H9 (cell line): ENCODE data around the gene NUDT21. TPM values are rescaled to one million over a fixed set of nuclear protein-coding genes. Genes with fewer than 3 reads are reported as not detected.
A peak's percentile ranks its signal among the peaks of the same experiment; 100 is the strongest.

Experiments
- DNase-seq: peaks from one replicate; pipeline ENCODE4 v3.0.0-alpha.2; 2017
- H2AFZ ChIP-seq: one replicate; pipeline ENCODE4 v1.6.1; 2013; ENCODE audit warnings: mild to moderate bottlenecking, low read length, control low read depth, moderate library complexity
- H2AK5ac ChIP-seq: 2 replicates; pipeline ENCODE4 v1.6.1; 2013; ENCODE audit warnings: low read length, control low read depth, mixed read lengths; ENCODE audit not compliant: insufficient read length
- H2BK120ac ChIP-seq: one replicate; pipeline ENCODE4 v1.6.1; 2013; ENCODE audit warnings: low read depth, mild to moderate bottlenecking, low read length, control low read depth, inconsistent platforms; ENCODE audit not compliant: poor library complexity, severe bottlenecking
- H2BK12ac ChIP-seq: 2 replicates; pipeline ENCODE4 v1.6.1; 2013; ENCODE audit warnings: low read length, control low read depth, mixed read lengths, low read depth; ENCODE audit not compliant: insufficient read length
- H2BK15ac ChIP-seq: 2 replicates; pipeline ENCODE4 v1.6.1; 2013; ENCODE audit warnings: low read depth, low read length, control low read depth
- H2BK20ac ChIP-seq: one replicate; pipeline ENCODE4 v1.6.1; 2013; ENCODE audit warnings: low read depth, mild to moderate bottlenecking, low read length, control low read depth, inconsistent platforms; ENCODE audit not compliant: poor library complexity, severe bottlenecking
- H2BK5ac ChIP-seq: 2 replicates; pipeline ENCODE4 v1.6.1; 2013; ENCODE audit warnings: low read length, control low read depth, mixed read lengths; ENCODE audit not compliant: insufficient read length
- H3K14ac ChIP-seq: 2 replicates; pipeline ENCODE4 v1.6.1; 2013; ENCODE audit warnings: low read length, control low read depth; ENCODE audit not compliant: insufficient read depth
- H3K18ac ChIP-seq: 2 replicates; pipeline ENCODE4 v1.6.1; 2013; ENCODE audit warnings: low read depth, mild to moderate bottlenecking, mixed read lengths, low read length, control low read depth; ENCODE audit not compliant: insufficient read length
- H3K23ac ChIP-seq: 2 replicates; pipeline ENCODE4 v1.6.1; 2013; ENCODE audit warnings: low read length, control low read depth, mixed read lengths, low read depth; ENCODE audit not compliant: insufficient read length
- H3K23me2 ChIP-seq: 2 replicates; pipeline ENCODE4 v1.6.1; 2013; ENCODE audit warnings: low read depth, mild to moderate bottlenecking, mixed read lengths, low read length, control low read depth; ENCODE audit not compliant: insufficient read length, poor library complexity, severe bottlenecking
- H3K27ac ChIP-seq: 2 replicates; pipeline ENCODE4 v1.5.1; 2013; ENCODE audit warnings: low read length, control low read depth, mixed read lengths, low read depth; ENCODE audit not compliant: insufficient read length
- H3K27me3 ChIP-seq: 2 replicates; pipeline ENCODE4 v1.6.1; 2013; ENCODE audit warnings: low read length, control low read depth, inconsistent platforms; ENCODE audit not compliant: insufficient read depth
- H3K4ac ChIP-seq: 2 replicates; pipeline ENCODE4 v1.6.1; 2013; ENCODE audit warnings: low read depth, mild to moderate bottlenecking, control low read depth, inconsistent platforms, low read length, moderate library complexity
- H3K4me1 ChIP-seq: 2 replicates; pipeline ENCODE4 v1.6.1; 2013; ENCODE audit warnings: low read length, control low read depth, inconsistent platforms; ENCODE audit not compliant: insufficient read depth
- H3K4me2 ChIP-seq: 2 replicates; pipeline ENCODE4 v1.6.1; 2013; ENCODE audit warnings: low read length, control low read depth, mixed read lengths; ENCODE audit not compliant: insufficient read length, insufficient read depth
- H3K56ac ChIP-seq: 2 replicates; pipeline ENCODE4 v1.6.1; 2013; ENCODE audit warnings: low read depth, mild to moderate bottlenecking, mixed read lengths, low read length, control low read depth; ENCODE audit not compliant: insufficient read length
- H3K79me1 ChIP-seq: 2 replicates; pipeline ENCODE4 v1.6.1; 2013; ENCODE audit warnings: low read depth, mild to moderate bottlenecking, moderate library complexity, low read length, control low read depth, inconsistent platforms; ENCODE audit not compliant: insufficient read depth, poor library complexity, severe bottlenecking
- H3K79me2 ChIP-seq: 2 replicates; pipeline ENCODE4 v1.6.1; 2013; ENCODE audit warnings: low read length, control low read depth, inconsistent platforms; ENCODE audit not compliant: insufficient read depth
- H3K9ac ChIP-seq: 2 replicates; pipeline ENCODE4 v1.6.1; 2013; ENCODE audit warnings: low read length, control low read depth, mixed read lengths; ENCODE audit not compliant: insufficient read length; ENCODE audit errors: extremely low read depth
- H3K9me3 ChIP-seq: one replicate; pipeline ENCODE4 v1.6.1; 2013; ENCODE audit warnings: low read depth, low read length, inconsistent platforms; ENCODE audit not compliant: control insufficient read depth
- H3T11ph ChIP-seq: one replicate; pipeline ENCODE4 v1.6.1; 2013; ENCODE audit warnings: mild to moderate bottlenecking, low read length, control low read depth, inconsistent platforms
- H4K20me1 ChIP-seq: one replicate; pipeline ENCODE4 v1.6.1; 2013; ENCODE audit not compliant: control insufficient read depth, insufficient read length, insufficient read depth
- H4K5ac ChIP-seq: 2 replicates; pipeline ENCODE4 v1.6.1; 2013; ENCODE audit warnings: low read depth, mild to moderate bottlenecking, mixed read lengths, low read length, control low read depth; ENCODE audit not compliant: insufficient read length
- H4K8ac ChIP-seq: replicated peaks from 2 replicates; pipeline ENCODE4 v1.6.1; 2013; ENCODE audit warnings: low read length, control low read depth, mixed read lengths, low read depth; ENCODE audit not compliant: insufficient read length
- H4K91ac ChIP-seq: 2 replicates; pipeline ENCODE4 v1.6.1; 2013; ENCODE audit warnings: low read depth, mild to moderate bottlenecking, moderate library complexity, mixed read lengths, low read length, control low read depth; ENCODE audit not compliant: insufficient read length
- H3K27ac Mint-ChIP-seq, 3 experiments: 2 replicates in 2 of 3; 3 replicates in 1 of 3; pipeline ENCODE4 v1.8.0; 2020 to 2021; ENCODE audit warnings: mixed read lengths in 3 of 3, mild to moderate bottlenecking in 1 of 3, moderate library complexity in 1 of 3
- H3K27me3 Mint-ChIP-seq: 2 replicates; pipeline ENCODE4 v1.8.0; 2021; ENCODE audit warnings: low read depth, mild to moderate bottlenecking, moderate library complexity, mixed read lengths
- H3K36me3 Mint-ChIP-seq, 3 experiments: 2 replicates in 2 of 3; 3 replicates in 1 of 3; pipeline ENCODE4 v1.8.0; 2020 to 2021; ENCODE audit warnings: low read depth in 3 of 3, mixed read lengths in 3 of 3; ENCODE audit not compliant: insufficient read depth in 1 of 3
- H3K4me1 Mint-ChIP-seq, 2 experiments: 2 replicates each; pipeline ENCODE4 v1.8.0; 2020; ENCODE audit warnings: mixed read lengths in 2 of 2
- H3K4me3 Mint-ChIP-seq, 2 experiments: 2 replicates in 1 of 2; 3 replicates in 1 of 2; pipeline ENCODE4 v1.8.0; 2020 to 2021; ENCODE audit warnings: mild to moderate bottlenecking in 2 of 2, mixed read lengths in 2 of 2, moderate library complexity in 1 of 2
- H3K9me3 Mint-ChIP-seq, 2 experiments: 2 replicates in 1 of 2; 3 replicates in 1 of 2; pipeline ENCODE4 v1.8.0; 2020; ENCODE audit warnings: mild to moderate bottlenecking in 2 of 2, mixed read lengths in 2 of 2, moderate library complexity in 1 of 2
- CTCF ChIP-seq: fragments of 200-600 bp; sonication (generic); conservative IDR thresholded peaks from 3 replicates; pipeline ENCODE4 v1.8.0; 2021; ENCODE audit warnings: antibody characterized with exemption, mild to moderate bottlenecking
- WGBS: extraction: QIAGEN DNeasy Blood & Tissue Kit; methylation state at CpG from one replicate; pipeline ENCODE4 v1.1.7; 2013; ENCODE audit warnings: missing lambda C conversion rate, low lambda C conversion rate, mixed read lengths; ENCODE audit not compliant: insufficient read length; ENCODE audit errors: extremely low coverage; 5-methylcytosine and 5-hydroxymethylcytosine counted together
- total RNA-seq: library from RNA; stranded (reverse); gene quantifications from 2 replicates; pipeline ENCODE4 v1.2.1, GENCODE V29; 2021

Gene NUDT21
- total RNA-seq, 1 experiment from 2014 or later: 276 TPM

GRCh38 chr16:56424791-56425438 is 26.2 kb downstream of the NUDT21 start:
- H3K9ac ChIP-seq: peak overlapping the region; percentile 47
- no peak overlapping the region for H2AFZ ChIP-seq
- peak; percentile 45 for DNase-seq
- peak overlapping the region; percentile 82 for H3K14ac ChIP-seq
- H4K8ac ChIP-seq: no peak overlapping the region
- peak overlapping the region; percentile 85 to 95 for H3K4me3 Mint-ChIP-seq
- H4K5ac ChIP-seq: no peak overlapping the region
- H3K4me1 ChIP-seq: peaks cover 7% of the 10 kb centered on the region; the same call in 1 of the 2 replicates
- peaks cover 3% of the 10 kb centered on the region for H3K79me1 ChIP-seq
- no peaks in the 10 kb centered on the region for H3K9me3 Mint-ChIP-seq
- H3K27me3 Mint-ChIP-seq: peaks cover 17% of the 10 kb centered on the region
- peak overlapping the region; percentile 100 for H3K4me2 ChIP-seq
- no peak overlapping the region for H2BK12ac ChIP-seq
- no CpG with 5 or more reads among the region's 79 CpGs for WGBS
- H3K18ac ChIP-seq: no peak overlapping the region
- H3T11ph ChIP-seq: no peak overlapping the region
- peaks cover 2% of the 10 kb centered on the region; the same call in 1 of the 2 replicates for H3K79me2 ChIP-seq
- H2BK15ac ChIP-seq: no peak overlapping the region
- no peak overlapping the region for H2BK20ac ChIP-seq
- H3K36me3 Mint-ChIP-seq: no peaks in the 10 kb centered on the region; a peak in 2 of 7 replicates
- no peak overlapping the region for H3K56ac ChIP-seq
- H4K91ac ChIP-seq: no peak overlapping the region
- H3K27ac ChIP-seq: no peak overlapping the region
- no peak overlapping the region for H3K4ac ChIP-seq
- peak overlapping the region in 1 of 3 experiments; percentile 13; a peak in 1 of 7 replicates for H3K27ac Mint-ChIP-seq
- peaks cover 39 to 45% of the 10 kb centered on the region in 2 experiments for H3K4me1 Mint-ChIP-seq
- no peak overlapping the region for H3K23ac ChIP-seq
- no peak overlapping the region for H2AK5ac ChIP-seq
- no peaks in the 10 kb centered on the region for H4K20me1 ChIP-seq
- no peaks in the 10 kb centered on the region for H3K9me3 ChIP-seq
- no peak overlapping the region for H2BK5ac ChIP-seq
- peaks cover 7% of the 10 kb centered on the region for H3K23me2 ChIP-seq
- no peak overlapping the region for H2BK120ac ChIP-seq
- no peaks in the 10 kb centered on the region; the same call in 1 of the 2 replicates for H3K27me3 ChIP-seq
- TF ChIP-seq CTCF: no peak
